ENCODE data around the gene CALD1. TPM values are rescaled to one million over a fixed set of nuclear protein-coding genes. Genes with fewer than 3 reads are reported as not detected.

The CALD1 gene
- 118 and 122 TPM in 2 replicates for total RNA-seq

GRCh38 chr7:134778941-134779740, at the start of gene CALD1:
Gene CALD1 (plus strand): TSS chr7:134779634. CDS start chr7:134867734, 88,100 bp downstream.

GRCh38 chr7:134986363-134987251, 207.2 kb downstream of the CALD1 start, which contains the start of gene AGBL3:
Gene AGBL3 (plus strand): TSS chr7:134986508. CDS start chr7:134987934, 1,426 bp downstream.

Other genes starting within 250 kb of the CALD1 start
- gene AKR1B15, start 230.5 kb upstream of the CALD1 start, total RNA-seq, result not detected in 2 replicates
- 11.9 and 14.8 TPM in 2 replicates for gene BPGM, start 132.8 kb upstream of the CALD1 start, total RNA-seq
- gene AGBL3, start 206.9 kb downstream of the CALD1 start, total RNA-seq, result 0.49 and 0.89 TPM in 2 replicates